ENCODE measurements around the gene LAMA3. TPM values are rescaled to one million over a fixed set of nuclear protein-coding genes. Genes with fewer than 3 reads are reported as not detected.
A peak's percentile ranks its signal among the peaks of the same experiment; 100 is the strongest.

The LAMA3 gene
- total RNA-seq, 6 experiments from 2014 or later, result 1.3 to 5.0 (median 3.0) TPM

- DNase-seq (no peak), ATAC-seq (no peak)
- H3K4me1 ChIP-seq, result no peaks in the 10 kb centered on the region
- 82% methylated on average over 4 of the region's 4 CpGs for WGBS (ENCODE audit: insufficient coverage, low coverage, low lambda C conversion rate, missing lambda C conversion rate)
- H3K4me3 ChIP-seq, result no peak overlapping the region
- no peaks in the 10 kb centered on the region for H3K9me3 ChIP-seq
- no peaks in the 10 kb centered on the region for H3K27me3 ChIP-seq
- H3K36me3 ChIP-seq, result no peaks in the 10 kb centered on the region
- no peak for TF ChIP-seq POLR2A (IDR thresholded peaks at IDR 0.05)
- H3K27ac ChIP-seq, result no peak overlapping the region
- intact Hi-C loops (cut with DNase I), result loop anchor here in 1 of 2 donors (10.0 kb wide), 2 partner anchors 95 to 205 kb away; no protein-coding TSS in a partner anchor
Measured at GRCh38 chr18:23920054-23920453, 230.8 kb downstream of the LAMA3 start.

GRCh38 chr18:23921716-23922285, 232.5 kb downstream of the LAMA3 start:
- intact Hi-C loops (cut with DNase I), result loop anchor here in 1 of 2 donors (10.0 kb wide), 2 partner anchors 97 to 203 kb away; no protein-coding TSS in a partner anchor
- TF ChIP-seq, protein P1, sequence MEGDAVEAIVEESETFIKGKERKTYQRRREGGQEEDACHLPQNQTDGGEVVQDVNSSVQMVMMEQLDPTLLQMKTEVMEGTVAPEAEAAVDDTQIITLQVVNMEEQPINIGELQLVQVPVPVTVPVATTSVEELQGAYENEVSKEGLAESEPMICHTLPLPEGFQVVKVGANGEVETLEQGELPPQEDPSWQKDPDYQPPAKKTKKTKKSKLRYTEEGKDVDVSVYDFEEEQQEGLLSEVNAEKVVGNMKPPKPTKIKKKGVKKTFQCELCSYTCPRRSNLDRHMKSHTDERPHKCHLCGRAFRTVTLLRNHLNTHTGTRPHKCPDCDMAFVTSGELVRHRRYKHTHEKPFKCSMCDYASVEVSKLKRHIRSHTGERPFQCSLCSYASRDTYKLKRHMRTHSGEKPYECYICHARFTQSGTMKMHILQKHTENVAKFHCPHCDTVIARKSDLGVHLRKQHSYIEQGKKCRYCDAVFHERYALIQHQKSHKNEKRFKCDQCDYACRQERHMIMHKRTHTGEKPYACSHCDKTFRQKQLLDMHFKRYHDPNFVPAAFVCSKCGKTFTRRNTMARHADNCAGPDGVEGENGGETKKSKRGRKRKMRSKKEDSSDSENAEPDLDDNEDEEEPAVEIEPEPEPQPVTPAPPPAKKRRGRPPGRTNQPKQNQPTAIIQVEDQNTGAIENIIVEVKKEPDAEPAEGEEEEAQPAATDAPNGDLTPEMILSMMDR (IDR thresholded peaks at IDR 0.05), result no peak
- no peak for TF ChIP-seq POLR2A (IDR thresholded peaks at IDR 0.05)

DNA sequence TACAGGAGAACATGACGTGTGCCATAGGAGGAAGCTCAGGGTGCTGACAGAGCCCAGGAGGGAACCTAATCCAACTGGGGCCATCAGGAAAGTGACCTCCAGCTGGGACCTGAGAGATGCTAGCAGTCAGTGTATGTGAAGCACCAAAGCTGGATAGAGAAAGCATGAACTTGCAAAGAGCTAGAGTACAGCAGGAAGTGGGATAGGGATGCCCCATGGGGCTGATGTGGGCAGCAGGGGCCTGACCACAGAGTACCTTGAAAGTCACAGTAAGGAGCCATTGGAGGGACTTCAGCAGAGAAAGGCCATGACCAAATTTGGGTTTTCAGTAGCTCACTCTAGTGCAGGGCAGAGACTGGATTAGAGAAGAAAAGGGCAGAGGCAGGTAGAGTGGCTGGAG, 233.7 kb downstream of the LAMA3 start:
- Histone ChIP-seq H3K4me1 (peaks cover 0 to 5% (median 0%) of the 10 kb centered on the region in 4 donors), H3K36me3 (no peaks in the 10 kb centered on the region), H3K27me3 (no peaks in the 10 kb centered on the region), H3K9me3 (no peaks in the 10 kb centered on the region), H3K27ac (no peak overlapping the region), H3K4me3 (no peak overlapping the region)
- TF ChIP-seq POLR2A (IDR thresholded peaks at IDR 0.05), result no peak
- TF ChIP-seq, protein P1 (IDR thresholded peaks at IDR 0.05), result no peak
- DNase-seq, result no peak
- intact Hi-C loops (cut with DNase I), result loop anchor here in 1 of 2 donors (10.0 kb wide), 2 partner anchors 98 to 202 kb away; no protein-coding TSS in a partner anchor
- WGBS (ENCODE audit: insufficient coverage, low coverage, low lambda C conversion rate, missing lambda C conversion rate), result 100% methylated on average over 1 of the region's 1 CpG
- no peak for ATAC-seq

More at GRCh38 chr18:23921716-23922285, 232.5 kb downstream of the LAMA3 start:
- 93% methylated on average over 12 of the region's 12 CpGs for WGBS (ENCODE audit: insufficient coverage, low coverage, low lambda C conversion rate, missing lambda C conversion rate)
- DNase-seq, result no peak
- H3K4me1 ChIP-seq, result peaks cover 0 to 5% (median 0%) of the 10 kb centered on the region in 4 donors
- no peaks in the 10 kb centered on the region for H3K9me3 ChIP-seq
- H3K27me3 ChIP-seq, result no peaks in the 10 kb centered on the region
- no peak overlapping the region for H3K4me3 ChIP-seq
- no peak for ATAC-seq
- H3K36me3 ChIP-seq, result no peaks in the 10 kb centered on the region
- no peak overlapping the region for H3K27ac ChIP-seq

GRCh38 chr18:23924813-23925212, 235.6 kb downstream of the LAMA3 start:
- DNase-seq (no peak), ATAC-seq (no peak)
- H3K4me1 ChIP-seq, result peaks cover 0 to 6% (median 0%) of the 10 kb centered on the region in 4 donors
- H3K9me3 ChIP-seq, result no peaks in the 10 kb centered on the region
- intact Hi-C loops (cut with DNase I), result loop anchor here in 1 of 2 donors (10.0 kb wide), 2 partner anchors 100 to 200 kb away; no protein-coding TSS in a partner anchor
- no peaks in the 10 kb centered on the region for H3K36me3 ChIP-seq
- no peak overlapping the region for H3K27ac ChIP-seq
- WGBS (ENCODE audit: insufficient coverage, low coverage, low lambda C conversion rate, missing lambda C conversion rate), result 100% methylated on average over 1 of the region's 1 CpG
- TF ChIP-seq, protein P1 (IDR thresholded peaks at IDR 0.05), result no peak
- TF ChIP-seq POLR2A (IDR thresholded peaks at IDR 0.05), result no peak
- H3K4me3 ChIP-seq, result no peak overlapping the region
- H3K27me3 ChIP-seq, result no peaks in the 10 kb centered on the region

GRCh38 chr18:23926571-23926970, 237.3 kb downstream of the LAMA3 start:
- DNase-seq (no peak), ATAC-seq (peak in 3 of 4 donors; percentile 50 to 60 (median 54))
- 25% methylated on average over 2 of the region's 2 CpGs for WGBS (ENCODE audit: insufficient coverage, low coverage, low lambda C conversion rate, missing lambda C conversion rate)
- no peaks in the 10 kb centered on the region for H3K27me3 ChIP-seq
- H3K36me3 ChIP-seq, result no peaks in the 10 kb centered on the region
- no peak overlapping the region for H3K27ac ChIP-seq
- TF ChIP-seq, protein P1 (IDR thresholded peaks at IDR 0.05), result no peak
- TF ChIP-seq POLR2A (IDR thresholded peaks at IDR 0.05), result no peak
- no peaks in the 10 kb centered on the region for H3K9me3 ChIP-seq
- no peak overlapping the region for H3K4me3 ChIP-seq
- intact Hi-C loops (cut with DNase I), result loop anchor here in 1 of 2 donors (10.0 kb wide), 2 partner anchors 102 to 198 kb away; no protein-coding TSS in a partner anchor
- H3K4me1 ChIP-seq, result peaks cover 0 to 8% (median 0%) of the 10 kb centered on the region in 4 donors

Measured in right lobe of liver (tissue), 6 donors.